ENCODE measurements around the gene NAV3. TPM values are rescaled to one million over a fixed set of nuclear protein-coding genes. Genes with fewer than 3 reads are reported as not detected.

Gene NAV3
- total and polyA plus RNA-seq, 7 donors = 0.47 to 4.2 (median 2.2) TPM

GRCh38 chr12:77817276-77817675 lies 13.4 kb upstream of the NAV3 start:
- Histone ChIP-seq H3K4me3 (no peak overlapping the region), H3K9me3 (no peaks in the 10 kb centered on the region), H3K4me1 (no peaks in the 10 kb centered on the region), H3K36me3 (ENCODE audit: insufficient read depth in 1 of 2, low read depth in 1 of 2) (no peaks in the 10 kb centered on the region), H3K27ac (no peak overlapping the region), H3K27me3 (ENCODE audit: insufficient read depth in 3 of 3, low read length in 2 of 3) (no peaks in the 10 kb centered on the region)
- no peak for TF ChIP-seq CTCF (IDR thresholded peaks at IDR 0.05)
- intact Hi-C loops (cut with DNase I) = no loop called here
- DNase-seq (no peak), ATAC-seq (no peak)
- WGBS, 3 donors = 22 to 35% (median 35%) methylated on average over 2 of the region's 2 CpGs

GRCh38 chr12:77818351-77818750 lies 12.3 kb upstream of the NAV3 start:
- H3K36me3 ChIP-seq (ENCODE audit: insufficient read depth in 1 of 2, low read depth in 1 of 2) = no peaks in the 10 kb centered on the region
- H3K4me1 ChIP-seq = no peaks in the 10 kb centered on the region
- no peak for TF ChIP-seq CTCF (IDR thresholded peaks at IDR 0.05)
- intact Hi-C loops (cut with DNase I) = no loop called here
- H3K27ac ChIP-seq = no peak overlapping the region
- 89 to 91% (median 89%) methylated on average over 4 of the region's 4 CpGs for WGBS, 3 donors
- H3K27me3 ChIP-seq (ENCODE audit: insufficient read depth in 3 of 3, low read length in 2 of 3) = no peaks in the 10 kb centered on the region
- no peak overlapping the region for H3K4me3 ChIP-seq
- no peak for DNase-seq
- no peak for ATAC-seq
- no peaks in the 10 kb centered on the region for H3K9me3 ChIP-seq

GRCh38 chr12:77821699-77822203 lies 8.9 kb upstream of the NAV3 start:
- Histone ChIP-seq H3K4me1 (no peaks in the 10 kb centered on the region), H3K36me3 (ENCODE audit: insufficient read depth in 1 of 2, low read depth in 1 of 2) (no peaks in the 10 kb centered on the region), H3K27me3 (ENCODE audit: insufficient read depth in 3 of 3, low read length in 2 of 3) (no peaks in the 10 kb centered on the region), H3K27ac (no peak overlapping the region), H3K4me3 (no peak overlapping the region), H3K9me3 (no peaks in the 10 kb centered on the region)
- intact Hi-C loops (cut with DNase I) = no loop called here
- ATAC-seq (no peak), DNase-seq (no peak)
- 36 to 41% (median 39%) methylated on average over 2 of the region's 2 CpGs for WGBS, 3 donors
- no peak for TF ChIP-seq CTCF (IDR thresholded peaks at IDR 0.05)

- Histone ChIP-seq H3K4me3 (no peak overlapping the region), H3K27ac (no peak overlapping the region), H3K4me1 (no peaks in the 10 kb centered on the region), H3K27me3 (ENCODE audit: insufficient read depth in 3 of 3, low read length in 2 of 3) (no peaks in the 10 kb centered on the region), H3K36me3 (ENCODE audit: insufficient read depth in 1 of 2, low read depth in 1 of 2) (no peaks in the 10 kb centered on the region), H3K9me3 (no peaks in the 10 kb centered on the region)
- WGBS, 3 donors = 33 to 49% (median 39%) methylated on average over 9 of the region's 9 CpGs
- DNase-seq = peak in 1 of 2 donors; percentile 53
- intact Hi-C loops (cut with DNase I) = no loop called here
- TF ChIP-seq CTCF (IDR thresholded peaks at IDR 0.05) = no peak
- peak in 2 of 4 donors; percentile 54 to 63 for ATAC-seq
These were observed 2.6 kb downstream of the NAV3 start for GRCh38 chr12:77833329-77833728.

- intact Hi-C loops (cut with DNase I) = no loop called here
- ATAC-seq (no peak), DNase-seq (no peak)
- 70 to 75% (median 70%) methylated on average over 2 of the region's 2 CpGs for WGBS, 3 donors
- H3K9me3 ChIP-seq = no peaks in the 10 kb centered on the region
- no peak overlapping the region for H3K27ac ChIP-seq
- H3K4me3 ChIP-seq = no peak overlapping the region
- no peaks in the 10 kb centered on the region for H3K27me3 ChIP-seq (ENCODE audit: insufficient read depth in 3 of 3, low read length in 2 of 3)
- H3K4me1 ChIP-seq = no peaks in the 10 kb centered on the region
- no peaks in the 10 kb centered on the region for H3K36me3 ChIP-seq (ENCODE audit: insufficient read depth in 1 of 2, low read depth in 1 of 2)
- no peak for TF ChIP-seq CTCF (IDR thresholded peaks at IDR 0.05)
These were observed 3.9 kb downstream of the NAV3 start for GRCh38 chr12:77834618-77835017.
